HTERT RPE-1 (cell line): ENCODE results near the gene UBAP2.
"Not testable (repeated sequence)": the region's sequence is repeated elsewhere in the genome, so short reads cannot be mapped to it uniquely, and the experiment has no call there.

Source experiments
- in situ Hi-C: fragments of 300-500 bp; cut with MboI; formaldehyde crosslinking; loops from 4 replicates; pipeline ENCODE4 v1.14.3; 2020; ENCODE audit warnings: low sequenced_read_pairs

The UBAP2 gene

GRCh38 chr9:33988219-33988890 is 60.3 kb downstream of the UBAP2 start:
- in situ Hi-C loops = no loop called here

- in situ Hi-C loops = no loop called here
Measured at GRCh38 chr9:33976414-33976813, 72.3 kb downstream of the UBAP2 start.

- in situ Hi-C loops = no loop called here
Measured at GRCh38 chr9:33972698-33973097, 76.0 kb downstream of the UBAP2 start.

GRCh38 chr9:33964086-33964768 is 84.5 kb downstream of the UBAP2 start:
- in situ Hi-C loops = no loop called here

GRCh38 chr9:33962468-33962867 is 86.2 kb downstream of the UBAP2 start:
- in situ Hi-C loops = not testable (repeated sequence)

- in situ Hi-C loops = no loop called here
Measured at GRCh38 chr9:33959725-33960124, 89.0 kb downstream of the UBAP2 start.

- in situ Hi-C loops = no loop called here
Measured at GRCh38 chr9:33956544-33956943, 92.1 kb downstream of the UBAP2 start.

GRCh38 chr9:33952066-33952465 is 96.6 kb downstream of the UBAP2 start:
- in situ Hi-C loops = no loop called here

- in situ Hi-C loops = no loop called here
Measured at GRCh38 chr9:33950371-33950770, 98.3 kb downstream of the UBAP2 start.

GRCh38 chr9:33946779-33947535 is 101.7 kb downstream of the UBAP2 start:
- in situ Hi-C loops = no loop called here

- in situ Hi-C loops = no loop called here
Measured at GRCh38 chr9:33943389-33943788, 105.3 kb downstream of the UBAP2 start.

- in situ Hi-C loops = no loop called here
Measured at GRCh38 chr9:33942471-33943083, 106.1 kb downstream of the UBAP2 start.

GRCh38 chr9:33939924-33940874 is 108.5 kb downstream of the UBAP2 start:
- in situ Hi-C loops = no loop called here

- in situ Hi-C loops = no loop called here
Measured at GRCh38 chr9:33934188-33934878, 114.4 kb downstream of the UBAP2 start.

- in situ Hi-C loops = no loop called here
Measured at GRCh38 chr9:33932078-33932807, 116.4 kb downstream of the UBAP2 start.

- in situ Hi-C loops = no loop called here
Measured at GRCh38 chr9:33931326-33931725, 117.4 kb downstream of the UBAP2 start.

GRCh38 chr9:33927694-33928093 is 121.0 kb downstream of the UBAP2 start:
- in situ Hi-C loops = no loop called here

GRCh38 chr9:33926746-33927485 is 121.8 kb downstream of the UBAP2 start:
- in situ Hi-C loops = no loop called here
